Skeletal muscle tissue (tissue), 4 donors: ENCODE results near the gene UBE2Q1. TPM values are rescaled to one million over a fixed set of nuclear protein-coding genes. Genes with fewer than 3 reads are reported as not detected.

Experiments used
- H3K27ac ChIP-seq: one replicate; pipeline ENCODE4 v1.7.0; 2013; ENCODE audit warnings: mild to moderate bottlenecking, low read depth, low read length, inconsistent platforms
- H3K27me3 ChIP-seq, 3 donors: one replicate each; pipeline ENCODE4 v1.7.0; 2013; ENCODE audit warnings: low read length in 3 of 3; ENCODE audit not compliant: control insufficient read depth in 3 of 3, insufficient read depth in 3 of 3
- H3K36me3 ChIP-seq, 3 donors: one replicate each; pipeline ENCODE4 v1.7.0; 2013; ENCODE audit warnings: low read length in 3 of 3; ENCODE audit not compliant: control insufficient read depth in 3 of 3, insufficient read depth in 3 of 3
- H3K4me1 ChIP-seq, 3 donors: one replicate each; pipeline ENCODE4 v1.7.0; 2013; ENCODE audit warnings: low read length in 3 of 3, mild to moderate bottlenecking in 3 of 3; ENCODE audit not compliant: control insufficient read depth in 3 of 3, insufficient read depth in 3 of 3
- H3K4me3 ChIP-seq, 3 donors: one replicate each; pipeline ENCODE4 v1.7.0; 2013; ENCODE audit warnings: low read length in 3 of 3
- H3K9ac ChIP-seq, 3 donors: one replicate each; pipeline ENCODE4 v1.7.0; 2013; ENCODE audit warnings: low read length in 3 of 3, mild to moderate bottlenecking in 3 of 3, moderate library complexity in 2 of 3, low read depth in 1 of 3
- H3K9me3 ChIP-seq, 3 donors: one replicate each; pipeline ENCODE4 v1.7.0; 2013; ENCODE audit warnings: low read length in 3 of 3; ENCODE audit not compliant: control insufficient read depth in 3 of 3
- total RNA-seq: library from RNA; depleted of rRNA; stranded (reverse); fragments of >200 nt; gene quantifications from one replicate; pipeline ENCODE4 v1.2.3, GENCODE V29; 2014
- donor health status: Osteomylitis.

The UBE2Q1 gene
- total RNA-seq, result 15.1 TPM

DNA sequence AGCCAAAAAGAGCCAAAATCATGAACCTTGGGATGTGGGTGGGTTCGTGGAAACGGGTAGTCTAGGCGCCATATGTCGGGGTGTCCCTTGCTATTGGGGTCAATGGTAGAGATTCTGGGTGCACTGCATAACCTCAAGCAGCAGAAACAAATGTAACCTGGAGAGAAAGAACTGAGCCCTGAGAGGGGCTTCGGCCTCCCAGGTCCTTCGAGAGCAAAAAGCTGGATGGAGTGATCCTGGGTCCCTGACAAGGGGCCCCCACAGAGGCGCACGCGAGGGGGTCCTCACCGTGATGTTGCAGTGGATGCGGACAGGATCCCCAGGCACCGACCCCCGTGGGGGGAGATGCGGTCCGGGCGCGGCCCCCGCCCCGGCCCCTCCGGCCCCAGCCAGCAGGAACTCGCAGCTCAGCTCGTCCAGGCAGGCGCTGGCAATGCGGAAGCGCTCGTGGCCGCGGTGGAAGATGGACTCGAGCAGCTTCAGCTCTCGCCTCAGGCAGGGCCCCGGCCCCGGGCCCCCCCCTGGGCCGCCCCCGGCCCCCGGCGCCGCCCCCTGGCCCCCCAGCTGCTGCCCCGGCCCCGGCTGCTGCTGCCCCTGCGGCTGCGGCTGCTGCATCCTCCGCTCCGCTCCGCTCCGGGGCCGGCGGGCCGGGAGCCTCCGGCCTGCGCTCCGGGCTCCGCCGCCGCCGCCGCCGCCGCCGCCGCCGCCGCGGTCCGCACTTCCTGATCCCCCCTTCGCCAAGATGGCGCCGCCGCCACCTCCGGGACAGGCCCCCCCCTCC lies at the start of gene UBE2Q1:
Gene UBE2Q1, minus strand, starts transcription at position 724 of the 781 bp plus-strand sequence. Its CDS starts 109 bp downstream, at position 615.
- peaks cover 19 to 26% (median 26%) of the 10 kb centered on the region in 3 donors for H3K36me3 ChIP-seq
- no peaks in the 10 kb centered on the region for H3K9me3 ChIP-seq
- H3K9ac ChIP-seq, result peak within 1 kb of the TSS; percentile 80 to 92 (median 88)
- peak within 1 kb of the TSS; percentile 86 to 92 (median 87) for H3K4me3 ChIP-seq
- peaks cover 34 to 47% (median 39%) of the 10 kb centered on the region in 3 donors for H3K4me1 ChIP-seq
- H3K27ac ChIP-seq, result peak within 1 kb of the TSS; percentile 93
- no peaks in the 10 kb centered on the region for H3K27me3 ChIP-seq

- Histone ChIP-seq H3K9me3 (no peaks in the 10 kb centered on the region), H3K4me3 (peak within 1 kb of the TSS; percentile 94 to 98 (median 95)), H3K9ac (peak within 1 kb of the TSS; percentile 92 to 95 (median 94)), H3K27ac (peak within 1 kb of the TSS; percentile 93), H3K36me3 (no peaks in the 10 kb centered on the region), H3K27me3 (no peaks in the 10 kb centered on the region), H3K4me1 (peaks cover 12 to 34% (median 20%) of the 10 kb centered on the region in 3 donors)
Measured at GRCh38 chr1:154607609-154608396, 49.3 kb upstream of the UBE2Q1 start, which contains the start of gene ADAR. TSS of gene ADAR (minus strand) at chr1:154608186. CDS start at chr1:154608006, 180 bp downstream.

DNA sequence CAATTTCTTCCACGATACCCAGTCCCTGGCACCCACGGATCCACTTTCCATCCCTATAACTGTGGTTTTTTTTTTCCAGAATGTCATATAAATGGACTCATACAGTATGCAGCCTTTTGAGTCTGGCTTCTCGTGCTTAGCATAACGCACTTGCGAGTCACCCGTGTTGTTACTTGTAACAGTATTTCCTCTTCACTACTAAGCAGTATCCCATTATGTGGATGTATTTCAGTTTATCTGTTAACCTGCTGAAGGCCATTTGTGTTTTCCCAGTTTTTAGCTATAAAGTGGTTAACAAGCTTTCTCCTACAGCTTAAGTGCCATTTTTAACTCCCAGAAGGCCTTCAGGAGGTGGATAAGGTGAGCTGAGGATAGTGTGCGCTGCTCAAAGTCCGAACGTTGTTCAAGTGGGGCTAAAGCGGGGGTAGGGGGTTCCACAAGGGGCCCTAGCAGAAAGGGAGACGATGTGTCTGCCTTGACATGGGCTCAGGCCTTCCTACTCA lies 48.7 kb upstream of the UBE2Q1 start:
- Histone ChIP-seq H3K4me1 (peaks cover 16 to 40% (median 24%) of the 10 kb centered on the region in 3 donors), H3K9me3 (no peaks in the 10 kb centered on the region), H3K27ac (peak overlapping the region; percentile 93), H3K4me3 (peak overlapping the region; percentile 94 to 98 (median 95)), H3K9ac (peak overlapping the region; percentile 92 to 95 (median 94)), H3K27me3 (no peaks in the 10 kb centered on the region), H3K36me3 (peaks cover 3 to 5% (median 3%) of the 10 kb centered on the region in 3 donors)

- Histone ChIP-seq H3K9me3 (no peaks in the 10 kb centered on the region), H3K9ac (no peak overlapping the region), H3K36me3 (peaks cover 18 to 21% (median 19%) of the 10 kb centered on the region in 3 donors), H3K4me1 (peaks cover 19 to 41% (median 24%) of the 10 kb centered on the region in 3 donors), H3K4me3 (no peak overlapping the region), H3K27ac (no peak overlapping the region), H3K27me3 (no peaks in the 10 kb centered on the region)
Measured at GRCh38 chr1:154605534-154605933, 47.1 kb upstream of the UBE2Q1 start.

- no peaks in the 10 kb centered on the region for H3K9me3 ChIP-seq
Measured at GRCh38 chr1:154603317-154603716, 44.9 kb upstream of the UBE2Q1 start.

GRCh38 chr1:154599658-154600057 lies 41.2 kb upstream of the UBE2Q1 start:
- Histone ChIP-seq H3K4me1 (peaks cover 18% of the 10 kb centered on the region in 3 donors), H3K36me3 (peaks cover 48 to 64% (median 60%) of the 10 kb centered on the region in 3 donors), H3K27me3 (no peaks in the 10 kb centered on the region), H3K9ac (peak overlapping the region in 1 of 3 donors; percentile 5), H3K9me3 (no peaks in the 10 kb centered on the region), H3K4me3 (no peak overlapping the region), H3K27ac (no peak overlapping the region)

More at GRCh38 chr1:154603317-154603716, 44.9 kb upstream of the UBE2Q1 start:
- Histone ChIP-seq H3K27ac (no peak overlapping the region), H3K36me3 (peaks cover 21 to 32% (median 30%) of the 10 kb centered on the region in 3 donors), H3K4me3 (no peak overlapping the region), H3K9ac (no peak overlapping the region), H3K27me3 (no peaks in the 10 kb centered on the region), H3K4me1 (peaks cover 26 to 37% (median 30%) of the 10 kb centered on the region in 3 donors)

GRCh38 chr1:154598871-154599635 lies 40.6 kb upstream of the UBE2Q1 start:
- Histone ChIP-seq H3K9me3 (no peaks in the 10 kb centered on the region), H3K27me3 (no peaks in the 10 kb centered on the region), H3K27ac (no peak overlapping the region), H3K36me3 (peaks cover 48 to 70% (median 66%) of the 10 kb centered on the region in 3 donors), H3K4me3 (no peak overlapping the region), H3K4me1 (peaks cover 17 to 18% (median 17%) of the 10 kb centered on the region in 3 donors), H3K9ac (peak overlapping the region in 1 of 3 donors; percentile 5)

DNA sequence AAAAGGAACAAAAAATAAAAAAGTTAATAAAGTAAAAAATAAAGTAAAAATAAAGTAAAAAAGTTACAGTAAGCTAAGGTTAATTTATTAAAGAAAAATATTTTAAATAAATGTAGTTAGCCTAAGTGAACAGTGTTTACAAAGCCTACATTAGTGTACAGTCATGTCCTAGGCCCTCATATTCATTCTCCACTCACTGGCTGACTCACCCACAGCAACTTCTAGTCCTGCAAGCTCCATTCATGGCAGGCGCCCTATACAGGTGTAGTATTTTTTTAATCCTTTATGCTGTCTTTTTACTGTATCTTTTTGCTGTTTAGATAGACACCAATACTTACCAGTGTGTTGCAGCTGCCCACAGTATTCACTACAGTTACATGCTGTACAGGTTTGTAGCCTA lies 37.2 kb upstream of the UBE2Q1 start:
- Histone ChIP-seq H3K36me3 (peaks cover 39 to 73% (median 73%) of the 10 kb centered on the region in 3 donors), H3K9me3 (no peaks in the 10 kb centered on the region), H3K27ac (no peak overlapping the region), H3K27me3 (no peaks in the 10 kb centered on the region), H3K4me3 (no peak overlapping the region), H3K4me1 (peaks cover 0 to 7% (median 6%) of the 10 kb centered on the region in 3 donors), H3K9ac (no peak overlapping the region)

GRCh38 chr1:154594811-154595210 lies 36.3 kb upstream of the UBE2Q1 start:
- no peaks in the 10 kb centered on the region for H3K9me3 ChIP-seq
- peaks cover 0 to 6% (median 4%) of the 10 kb centered on the region in 3 donors for H3K4me1 ChIP-seq
- H3K9ac ChIP-seq, result no peak overlapping the region
- H3K27ac ChIP-seq, result no peak overlapping the region
- H3K4me3 ChIP-seq, result no peak overlapping the region
- H3K27me3 ChIP-seq, result no peaks in the 10 kb centered on the region
- peaks cover 45 to 78% (median 77%) of the 10 kb centered on the region in 3 donors for H3K36me3 ChIP-seq
